NCI-H345 treated with DMSO at 0.1 percent for 48 hours (cell line): ENCODE results near the gene TTC28.

Experiments
- DNase-seq: peaks from one replicate; lab custom pipeline; 2025; ENCODE audit not compliant: unreplicated experiment; lab: John Stamatoyannopoulos, UW

TTC28 gene

GRCh38 chr22:27978317-27978716 lies 701.3 kb downstream of the TTC28 start:
- no peak for DNase-seq

GRCh38 chr22:27976586-27976985 lies 703.1 kb downstream of the TTC28 start:
- DNase-seq, result no peak

GRCh38 chr22:27975381-27976013 lies 704.1 kb downstream of the TTC28 start:
- no peak for DNase-seq

- DNase-seq, result no peak
Observed at GRCh38 chr22:27973846-27974245, 705.8 kb downstream of the TTC28 start.

- no peak for DNase-seq
Observed at GRCh38 chr22:27972732-27973698, 706.6 kb downstream of the TTC28 start.

GRCh38 chr22:27971926-27972325 lies 707.7 kb downstream of the TTC28 start:
- no peak for DNase-seq

GRCh38 chr22:27970596-27971220 lies 708.9 kb downstream of the TTC28 start:
- DNase-seq, result no peak

GRCh38 chr22:27966168-27967064 lies 713.2 kb downstream of the TTC28 start:
- DNase-seq, result no peak

- DNase-seq, result no peak
Observed at GRCh38 chr22:27962268-27963044, 717.2 kb downstream of the TTC28 start.

GRCh38 chr22:27961680-27962079 lies 718.0 kb downstream of the TTC28 start:
- no peak for DNase-seq

- DNase-seq, result no peak
Observed at GRCh38 chr22:27961182-27961581, 718.5 kb downstream of the TTC28 start.

- no peak for DNase-seq
Observed at GRCh38 chr22:27959335-27960090, 720.1 kb downstream of the TTC28 start.

- no peak for DNase-seq
Observed at GRCh38 chr22:27952779-27953178, 726.9 kb downstream of the TTC28 start.

- no peak for DNase-seq
Observed at GRCh38 chr22:27952091-27952490, 727.5 kb downstream of the TTC28 start.

- no peak for DNase-seq
Observed at GRCh38 chr22:27949421-27949820, 730.2 kb downstream of the TTC28 start.

- DNase-seq, result no peak
Observed at GRCh38 chr22:27948569-27948968, 731.1 kb downstream of the TTC28 start.

GRCh38 chr22:27947448-27947847 lies 732.2 kb downstream of the TTC28 start:
- no peak for DNase-seq

GRCh38 chr22:27941143-27941542 lies 738.5 kb downstream of the TTC28 start:
- DNase-seq, result no peak

- DNase-seq, result no peak
Observed at GRCh38 chr22:27937453-27937852, 742.2 kb downstream of the TTC28 start.
